HepG2 (cell line): ENCODE results near the gene GAGE10. TPM values are rescaled to one million over a fixed set of nuclear protein-coding genes. Genes with fewer than 3 reads are reported as not detected.

Experiments used
- ATAC-seq: fragments of 200-7000 bp; cut with Tn5 transposase; 3 replicates; pipeline ENCODE4 v1.9.1; 2020; ENCODE audit warnings: mild to moderate bottlenecking, moderate library complexity
- BruUV-seq: library from RNA; stranded (reverse); fragments of 400-500 nt; replicated peaks from 2 replicates; lab custom pipeline; 2021; lab: Mats Ljungman, UMichigan
- CTCF ChIA-PET: fragments of 300-600 bp; formaldehyde crosslinking; extraction: SDS; loops from one replicate; lab custom pipeline; 2021; ENCODE audit warnings: low total read pairs, inconsistent platforms, low intra/inter-chr PET ratio; lab: Yijun Ruan, JAX
- POLR2A ChIA-PET: fragments of 350-600 bp; sonication (Branson Sonifier 250); formaldehyde crosslinking; loops from one replicate; lab custom pipeline; 2020; ENCODE audit warnings: antibody characterized with exemption, inconsistent platforms; lab: Yijun Ruan, JAX
- DNase-seq: peaks from one replicate; pipeline ENCODE4 v3.0.0-alpha.2; 2015; ENCODE audit warnings: low spot score
- FAIRE-seq: peaks from 3 replicates; lab custom pipeline; 2011; peaks lifted over from hg19 to GRCh38; lab: Jason Lieb, UNC
- H2AFZ ChIP-seq: one replicate; pipeline ENCODE4 v1.6.1; 2011; ENCODE audit warnings: low read length, inconsistent platforms
- H3K27ac ChIP-seq: fragments of 300-600 bp; 3 replicates; pipeline ENCODE4 v1.8.0; 2011; ENCODE audit warnings: mixed run types, mild to moderate bottlenecking, mixed read lengths, low read length, inconsistent platforms; ENCODE audit not compliant: insufficient read depth; ENCODE audit errors: extremely low read length
- H3K27me3 ChIP-seq, 2 experiments: fragments of 200-600 bp in 1 of 2; 2 replicates in 1 of 2; 3 replicates in 1 of 2; pipeline versions ENCODE4 v1.6.0 to v1.8.0; 2011; ENCODE audit warnings: low read length in 2 of 2, mild to moderate bottlenecking in 2 of 2, moderate library complexity in 2 of 2, inconsistent platforms in 1 of 2; ENCODE audit not compliant: insufficient read depth in 2 of 2, control insufficient read depth in 1 of 2
- H3K36me3 ChIP-seq, 2 experiments: fragments of 200-600 bp in 1 of 2; replicated peaks in 1 of 2; 2 replicates in 1 of 2; 3 replicates in 1 of 2; pipeline versions ENCODE4 v1.5.1 to v1.8.0; 2011; ENCODE audit warnings: low read length in 2 of 2, inconsistent platforms in 1 of 2; ENCODE audit not compliant: insufficient read depth in 2 of 2, control insufficient read depth in 1 of 2
- H3K4me1 ChIP-seq: 2 replicates; pipeline ENCODE4 v1.5.1; 2012; ENCODE audit warnings: low read length, inconsistent platforms; ENCODE audit not compliant: insufficient read depth
- H3K4me2 ChIP-seq: 2 replicates; pipeline ENCODE4 v1.6.0; 2011; ENCODE audit warnings: low read depth, low read length, inconsistent platforms
- H3K4me3 ChIP-seq, 3 experiments: fragments of 200-600 bp in 1 of 3; sonication (generic), shearing (Covaris generic) in 1 of 3; replicated peaks in 1 of 3; 2 replicates each; pipeline ENCODE4 v1.5.1; 2011 to 2016; ENCODE audit warnings: low read length in 3 of 3, inconsistent platforms in 2 of 3, low read depth in 2 of 3, mild to moderate bottlenecking in 2 of 3, control low read depth in 1 of 3, mixed read lengths in 1 of 3; ENCODE audit not compliant: insufficient read depth in 1 of 3
- H3K79me2 ChIP-seq: one replicate; pipeline ENCODE4 v1.6.1; 2011; ENCODE audit warnings: low read length, inconsistent platforms; ENCODE audit not compliant: insufficient read depth
- H3K9ac ChIP-seq: 2 replicates; pipeline ENCODE4 v1.6.0; 2011; ENCODE audit warnings: mild to moderate bottlenecking, low read depth, low read length, inconsistent platforms; ENCODE audit not compliant: insufficient read depth
- H3K9me3 ChIP-seq: 2 replicates; pipeline ENCODE4 v1.5.1; 2012; ENCODE audit warnings: mild to moderate bottlenecking, low read length
- H4K20me1 ChIP-seq: 2 replicates; pipeline ENCODE4 v1.6.0; 2011; ENCODE audit warnings: inconsistent platforms, mild to moderate bottlenecking, low read length, moderate library complexity; ENCODE audit not compliant: insufficient read depth
- ATF2 ChIP-seq: sonication (generic); formaldehyde crosslinking; IDR thresholded peaks from 2 replicates; pipeline ENCODE4 v1.4.0; 2020; ENCODE audit warnings: missing genetic modification reagents
- ATF7-NPFF ChIP-seq: sonication (generic); formaldehyde crosslinking; IDR thresholded peaks from 2 replicates; pipeline ENCODE4 v1.8.1; 2023; ENCODE audit warnings: mild to moderate bottlenecking, low read depth, missing genetic modification reagents, moderate library complexity
- E2F5 ChIP-seq: sonication (generic); formaldehyde crosslinking; conservative IDR thresholded peaks from 2 replicates; pipeline ENCODE4 v1.4.0; 2020; ENCODE audit warnings: missing genetic modification reagents
- FOXA3 ChIP-seq: IDR thresholded peaks from 2 replicates; pipeline ENCODE4 v1.6.1; 2016; ENCODE audit warnings: missing genetic modification reagents, missing compliant biosample characterization
- HIVEP1 ChIP-seq: sonication (generic); formaldehyde crosslinking; IDR thresholded peaks from 2 replicates; pipeline ENCODE4 v1.4.0; 2020; ENCODE audit warnings: mild to moderate bottlenecking, missing genetic modification reagents
- MED8 ChIP-seq: sonication (generic); formaldehyde crosslinking; IDR thresholded peaks from 2 replicates; pipeline ENCODE4 v1.8.1; 2023; ENCODE audit warnings: mild to moderate bottlenecking, missing genetic modification reagents; ENCODE audit not compliant: insufficient replicate concordance
- MIER2 ChIP-seq: IDR thresholded peaks from 2 replicates; pipeline ENCODE4 v1.6.1; 2016; ENCODE audit warnings: missing biosample characterization, missing genetic modification reagents
- NFE2L2 ChIP-seq: fragments of 150-350 bp; IDR thresholded peaks from 2 replicates; pipeline ENCODE4 v1.6.1; 2014; ENCODE audit warnings: low read length
- PLRG1 ChIP-seq: fragments of 450-650 bp; conservative IDR thresholded peaks from 2 replicates; pipeline ENCODE4 v1.6.1; 2016
- RBAK ChIP-seq: sonication (generic); formaldehyde crosslinking; IDR thresholded peaks from 2 replicates; pipeline ENCODE4 v1.5.1; 2020; ENCODE audit warnings: mild to moderate bottlenecking, missing genetic modification reagents
- REPIN1 ChIP-seq: sonication (generic); formaldehyde crosslinking; IDR thresholded peaks from 2 replicates; pipeline ENCODE4 v1.8.0; 2022; ENCODE audit warnings: missing genetic modification reagents, low read depth, mild to moderate bottlenecking, borderline replicate concordance
- SIX1 ChIP-seq: sonication (generic); formaldehyde crosslinking; IDR thresholded peaks from 2 replicates; pipeline ENCODE4 v1.4.0; 2020; ENCODE audit warnings: missing genetic modification reagents, borderline replicate concordance
- ZFYVE20 ChIP-seq: sonication (generic); formaldehyde crosslinking; IDR thresholded peaks from 2 replicates; pipeline ENCODE4 v1.8.0; 2023; ENCODE audit warnings: low read depth, mild to moderate bottlenecking, moderate library complexity, missing genetic modification reagents, borderline replicate concordance
- ZNF30 ChIP-seq: sonication (generic); formaldehyde crosslinking; IDR thresholded peaks from 2 replicates; pipeline ENCODE4 v1.5.0; 2020; ENCODE audit warnings: mild to moderate bottlenecking, missing genetic modification reagents
- ZNF468 ChIP-seq: sonication (generic); formaldehyde crosslinking; IDR thresholded peaks from 2 replicates; pipeline ENCODE4 v1.8.0; 2022; ENCODE audit warnings: mild to moderate bottlenecking, moderate library complexity, missing genetic modification reagents
- ZNF589 ChIP-seq: sonication (generic); formaldehyde crosslinking; conservative IDR thresholded peaks from 2 replicates; pipeline ENCODE4 v1.8.0; 2022; ENCODE audit warnings: mild to moderate bottlenecking, moderate library complexity, missing genetic modification reagents
- ZNF614 ChIP-seq: IDR thresholded peaks from 2 replicates; pipeline ENCODE4 v1.6.1; 2018; ENCODE audit warnings: missing biosample characterization, missing genetic modification reagents, inconsistent platforms, borderline replicate concordance
- ZNF678 ChIP-seq: sonication (generic); formaldehyde crosslinking; IDR thresholded peaks from 2 replicates; pipeline ENCODE4 v1.4.0; 2020; ENCODE audit warnings: mild to moderate bottlenecking, missing genetic modification reagents
- ZNF713 ChIP-seq: sonication (generic); formaldehyde crosslinking; IDR thresholded peaks from 2 replicates; pipeline ENCODE4 v1.4.0; 2020; ENCODE audit warnings: mild to moderate bottlenecking, missing genetic modification reagents
- ZNF800 ChIP-seq: sonication (generic); formaldehyde crosslinking; IDR thresholded peaks from 2 replicates; pipeline ENCODE4 v1.4.0; 2020; ENCODE audit warnings: missing genetic modification reagents
- ZSCAN12 ChIP-seq: sonication (generic); formaldehyde crosslinking; IDR thresholded peaks from 2 replicates; pipeline ENCODE4 v1.9.0; 2021; ENCODE audit warnings: mild to moderate bottlenecking, missing genetic modification reagents
- ZSCAN22 ChIP-seq: sonication (generic); formaldehyde crosslinking; IDR thresholded peaks from 2 replicates; pipeline ENCODE4 v1.4.0; 2020; ENCODE audit warnings: mild to moderate bottlenecking, missing genetic modification reagents
- WGBS: methylation state at CpG from one replicate; pipeline ENCODE4 v1.1.6; 2017; ENCODE audit warnings: low lambda C conversion rate; 5-methylcytosine and 5-hydroxymethylcytosine counted together
- in situ Hi-C: cut with HindIII; loops from 2 replicates; pipeline ENCODE4 v1.10.0; 2017; ENCODE audit warnings: low pct_unique_long_range_greater_than_20kb; ENCODE audit not compliant: extremely low pct_ligation_motif_present
- intact Hi-C: fragments of 100-400 bp; cut with micrococcal nuclease; formaldehyde crosslinking; loops from one replicate; pipeline ENCODE4 v1.10.0; 2022; ENCODE audit not compliant: unreplicated experiment
- polyA plus RNA-seq, 8 experiments: library from polyadenylated mRNA; depleted of rRNA in 3 of 8; stranded (reverse) in 7 of 8; unstranded in 1 of 8; fragments of >200 nt; fragmentation: Illumina TruSeq in 4 of 8; extraction: Trizol in 4 of 8; gene quantifications; 2 replicates each; pipeline versions ENCODE4 v1.2.1 to v1.2.3, GENCODE V29; 2011 to 2016; ENCODE audit warnings: low read depth in 4 of 8, missing spikeins in 1 of 8, mixed read lengths in 1 of 8; ENCODE audit not compliant: insufficient read depth in 1 of 8
- total RNA-seq, 5 experiments: library from RNA; depleted of rRNA; stranded (reverse); fragments of >200 nt; fragmentation: Illumina TruSeq; extraction: Trizol; gene quantifications; 2 replicates each; pipeline ENCODE4 v1.2.3, GENCODE V29; 2016; ENCODE audit warnings: low read depth in 1 of 5

GAGE10 gene
- total and polyA plus RNA-seq, 2 of the 13 experiments (the other 11 are each of a cell fraction or from before 2014, with no cell fraction given): not detected

GRCh38 chrX:49286581-49286980 is 16.9 kb upstream of the GAGE10 start:
- no peak for ATAC-seq
- no TSS peak for BruUV-seq
- no peaks in the 10 kb centered on the region for H3K9me3 ChIP-seq

GRCh38 chrX:49287665-49288064 is 15.8 kb upstream of the GAGE10 start:
- Histone ChIP-seq H3K27ac (no peak overlapping the region), H3K9ac (no peak overlapping the region), H3K9me3 (no peaks in the 10 kb centered on the region), H3K4me1 (no peaks in the 10 kb centered on the region), H3K27me3 (no peaks in the 10 kb centered on the region; a peak in 1 of 5 replicates), H3K36me3 (no peaks in the 10 kb centered on the region), H3K79me2 (no peaks in the 10 kb centered on the region), H3K4me2 (no peak overlapping the region), H4K20me1 (no peaks in the 10 kb centered on the region), H3K4me3 (no peak overlapping the region), H2AFZ (no peak overlapping the region)
- no TSS peak for BruUV-seq
- POLR2A ChIA-PET: no interaction called here
- in situ Hi-C loops: no loop called here
- FAIRE-seq: no peak
- DNase-seq: no peak
- no peak for ATAC-seq
- CTCF ChIA-PET: no interaction called here
- intact Hi-C loops: no loop called here
- 7% methylated on average over 1 of the region's 1 CpG for WGBS
- TF ChIP-seq ZNF713 (CRISPR knock-in tag) (no peak), MIER2 (CRISPR knock-in tag) (no peak), ZNF800 (CRISPR knock-in tag) (no peak), ZSCAN22 (CRISPR knock-in tag) (no peak), E2F5 (CRISPR knock-in tag) (no peak), ZFYVE20 (CRISPR knock-in tag) (no peak), ZNF468 (CRISPR knock-in tag) (no peak), NFE2L2 (no peak), ZNF30 (CRISPR knock-in tag) (no peak), ATF7-NPFF (CRISPR knock-in tag) (no peak), ATF2 (no peak), ZNF678 (no peak)

More at GRCh38 chrX:49286581-49286980, 16.9 kb upstream of the GAGE10 start:
- CTCF ChIA-PET: no interaction called here
- Histone ChIP-seq H3K4me2 (no peak overlapping the region), H4K20me1 (no peaks in the 10 kb centered on the region), H3K4me3 (no peak overlapping the region), H3K27ac (no peak overlapping the region), H2AFZ (no peak overlapping the region), H3K27me3 (no peaks in the 10 kb centered on the region; a peak in 1 of 5 replicates), H3K36me3 (no peaks in the 10 kb centered on the region), H3K4me1 (no peaks in the 10 kb centered on the region), H3K9ac (no peak overlapping the region), H3K79me2 (no peaks in the 10 kb centered on the region)
- POLR2A ChIA-PET: no interaction called here
- DNase-seq (no peak), FAIRE-seq (no peak)
- in situ Hi-C loops (no loop called here), intact Hi-C loops (no loop called here)
- WGBS: no CpG with 5 or more reads among the region's 4 CpGs
- TF ChIP-seq ZNF614 (CRISPR knock-in tag) (no peak), FOXA3 (no peak), PLRG1 (no peak), RBAK (CRISPR knock-in tag) (no peak), SIX1 (CRISPR knock-in tag) (no peak), ZNF589 (CRISPR knock-in tag) (no peak), HIVEP1 (CRISPR knock-in tag) (no peak), ZSCAN12 (CRISPR knock-in tag) (no peak), REPIN1 (CRISPR knock-in tag) (no peak), MED8 (no peak)
